HCT116 (cell line): ENCODE results near the gene PIK3CB. TPM values are rescaled to one million over a fixed set of nuclear protein-coding genes. Genes with fewer than 3 reads are reported as not detected.

ENCODE experiments used
- ATAC-seq: fragments of 200-7000 bp; cut with Tn5 transposase; 2 replicates; pipeline ENCODE4 v1.9.1; 2020; ENCODE audit warnings: mild to moderate bottlenecking, moderate library complexity
- BruUV-seq: library from RNA; stranded (reverse); fragments of 400-500 nt; replicated peaks from 2 replicates; lab custom pipeline; 2021; lab: Mats Ljungman, UMichigan
- CTCF ChIA-PET: fragments of 300-600 bp; sonication (Branson Sonifier 250); formaldehyde crosslinking; loops from one replicate; lab custom pipeline; 2021; ENCODE audit warnings: antibody characterized with exemption; lab: Charles Lee
- POLR2A ChIA-PET: fragments of 300-600, 350-600 bp; sonication (Branson Sonifier 250); formaldehyde crosslinking; loops from one replicate; lab custom pipeline; 2021; ENCODE audit warnings: antibody characterized with exemption; lab: Charles Lee
- RAD21 ChIA-PET, 2 experiments: fragments of 300-600 bp; sonication (Branson Sonifier 250); formaldehyde crosslinking; loops; one replicate each; lab custom pipeline; 2023; ENCODE audit warnings: low total read pairs in 2 of 2; ENCODE audit not compliant: uncharacterized antibody in 2 of 2, unreplicated experiment in 2 of 2, low non-redundant PET in 1 of 2; lab: Charles Lee
- DNase-seq: peaks from one replicate; pipeline ENCODE4 v3.0.0-alpha.2; 2010; ENCODE audit warnings: low read depth, low spot score
- H2AFZ ChIP-seq: fragments of 200-600 bp; shearing (Covaris generic), sonication (generic); 2 replicates; pipeline ENCODE4 v1.6.1; 2017; ENCODE audit warnings: low read depth, mixed run types, mixed read lengths, antibody characterized with exemption, low read length; ENCODE audit not compliant: poor library complexity, severe bottlenecking
- H3K27ac ChIP-seq: 2 replicates; pipeline ENCODE4 v1.5.1; 2012; ENCODE audit warnings: low read depth, low read length
- H3K27me3 ChIP-seq: fragments of 200-600 bp; sonication (generic); 2 replicates; pipeline ENCODE4 v1.6.1; 2016; ENCODE audit warnings: mixed run types, low read length, mixed read lengths; ENCODE audit not compliant: insufficient read depth
- H3K36me3 ChIP-seq, 2 experiments: fragments of 200-500 bp in 1 of 2; fragments of 200-600 bp in 1 of 2; sonication (Bioruptor generic) in 1 of 2; sonication (generic) in 1 of 2; 2 replicates each; pipeline versions ENCODE4 v1.5.1 to v1.6.1; 2014 to 2016; ENCODE audit warnings: low read length in 2 of 2, inconsistent platforms in 1 of 2, mixed read lengths in 1 of 2, mixed run types in 1 of 2; ENCODE audit not compliant: insufficient read depth in 2 of 2, control insufficient read depth in 1 of 2
- H3K4me1 ChIP-seq, 2 experiments: fragments of 200-600 bp in 1 of 2; sonication (generic) in 1 of 2; 2 replicates each; pipeline versions ENCODE4 v1.5.1 to v1.6.1; 2012 to 2017; ENCODE audit warnings: low read length in 2 of 2, inconsistent platforms in 1 of 2, mild to moderate bottlenecking in 1 of 2, mixed read lengths in 1 of 2, mixed run types in 1 of 2, moderate library complexity in 1 of 2; ENCODE audit not compliant: insufficient read depth in 2 of 2, control insufficient read depth in 1 of 2
- H3K4me2 ChIP-seq: fragments of 200-600 bp; sonication (generic); 2 replicates; pipeline ENCODE4 v1.6.1; 2017; ENCODE audit warnings: mixed run types, low read length, mixed read lengths
- H3K4me3 ChIP-seq, 2 experiments: fragments of 200-600 bp in 1 of 2; sonication (generic) in 1 of 2; replicated peaks in 1 of 2; 2 replicates each; pipeline ENCODE4 v1.5.1; 2011 to 2016; ENCODE audit warnings: low read length in 2 of 2, control low read depth in 1 of 2, low read depth in 1 of 2, mild to moderate bottlenecking in 1 of 2, mixed read lengths in 1 of 2, mixed run types in 1 of 2
- H3K79me2 ChIP-seq: fragments of 200-600 bp; sonication (generic); 2 replicates; pipeline ENCODE4 v1.6.1; 2017; ENCODE audit warnings: mild to moderate bottlenecking, mixed run types, low read length, moderate library complexity, mixed read lengths; ENCODE audit not compliant: insufficient read depth
- H3K9ac ChIP-seq: fragments of 200-600 bp; sonication (generic); 2 replicates; pipeline ENCODE4 v1.6.1; 2016; ENCODE audit warnings: low read length, mixed read lengths
- H3K9me2 ChIP-seq: fragments of 200-600 bp; sonication (generic), shearing (Covaris generic); 2 replicates; pipeline ENCODE4 v1.6.1; 2017; ENCODE audit warnings: mixed run types, mild to moderate bottlenecking, moderate library complexity; ENCODE audit not compliant: insufficient read depth
- H3K9me3 ChIP-seq, 2 experiments: fragments of 200-500 bp in 1 of 2; fragments of 200-600 bp in 1 of 2; sonication (Bioruptor generic) in 1 of 2; sonication (generic) in 1 of 2; 2 replicates each; pipeline ENCODE4 v1.6.1; 2014 to 2017; ENCODE audit warnings: low read length in 2 of 2, mixed read lengths in 2 of 2, inconsistent platforms in 1 of 2, low read depth in 1 of 2, mild to moderate bottlenecking in 1 of 2, mixed run types in 1 of 2, moderate library complexity in 1 of 2; ENCODE audit not compliant: control insufficient read depth in 1 of 2, insufficient read depth in 1 of 2
- H4K20me1 ChIP-seq: fragments of 200-600 bp; sonication (generic), shearing (Covaris generic); 2 replicates; pipeline ENCODE4 v1.6.1; 2017; ENCODE audit warnings: mixed run types, mild to moderate bottlenecking, moderate library complexity; ENCODE audit not compliant: insufficient read depth
- CBX3 ChIP-seq: IDR thresholded peaks from 2 replicates; pipeline ENCODE4 v1.6.1; 2012; ENCODE audit warnings: low read depth
- EZH2 ChIP-seq: fragments of 200-600 bp; sonication (generic); IDR thresholded peaks from 2 replicates; pipeline ENCODE4 v1.6.1; 2017; ENCODE audit warnings: antibody characterized with exemption, mixed run types
- FOSL1 ChIP-seq: IDR thresholded peaks from 2 replicates; pipeline ENCODE4 v1.6.1; 2012; ENCODE audit warnings: low read depth
- JUND ChIP-seq: IDR thresholded peaks from 2 replicates; pipeline ENCODE4 v1.6.1; 2012
- MAX ChIP-seq: IDR thresholded peaks from 2 replicates; pipeline ENCODE4 v1.6.1; 2012
- SIN3A ChIP-seq: IDR thresholded peaks from 2 replicates; pipeline ENCODE4 v1.6.1; 2012; ENCODE audit warnings: low read depth
- SRF ChIP-seq: IDR thresholded peaks from 2 replicates; pipeline ENCODE4 v1.6.1; 2012; ENCODE audit warnings: low read depth
- ZFX ChIP-seq: fragments of 450-650 bp; IDR thresholded peaks from 2 replicates; pipeline ENCODE4 v1.6.1; 2017
- intact Hi-C: fragments of 100-400 bp; cut with micrococcal nuclease; formaldehyde crosslinking; loops from 2 replicates; pipeline ENCODE4 v1.10.0; 2022
- total RNA-seq: library from RNA; stranded (reverse); gene quantifications from one replicate; pipeline ENCODE4 v1.2.1, GENCODE V29; 2021; ENCODE audit not compliant: unreplicated experiment

PIK3CB gene
- total RNA-seq, 1 experiment from 2014 or later: 44.3 TPM

GRCh38 chr3:138812806-138813205 lies 21.9 kb downstream of the PIK3CB start:
- peaks cover 86% of the 10 kb centered on the region for H3K79me2 ChIP-seq
- H3K9me3 ChIP-seq: no peaks in the 10 kb centered on the region
- no peaks in the 10 kb centered on the region for H4K20me1 ChIP-seq
- peaks cover 0 to 2% of the 10 kb centered on the region in 2 experiments; a peak in 2 of 4 replicates for H3K4me1 ChIP-seq
- ChIA-PET RAD21 (no interaction called here), POLR2A (no interaction called here), CTCF (no interaction called here)
- H3K27me3 ChIP-seq: no peaks in the 10 kb centered on the region
- H3K4me2 ChIP-seq: no peak overlapping the region
- TF ChIP-seq SRF: no peak
- no peak overlapping the region for H3K9ac ChIP-seq
- H3K4me3 ChIP-seq: no peak overlapping the region
- intact Hi-C loops: no loop called here
- H3K36me3 ChIP-seq: no peaks in the 10 kb centered on the region
- no peak for DNase-seq
- H3K9me2 ChIP-seq: no peaks in the 10 kb centered on the region
- H2AFZ ChIP-seq: no peak overlapping the region
- no peak for ATAC-seq
- BruUV-seq: no TSS peak
- no peak overlapping the region for H3K27ac ChIP-seq

- CTCF ChIA-PET: interaction anchor here (0.5 kb wide), 1 partner anchor 48 kb away, joined by 4 read pairs; no protein-coding TSS in a partner anchor
- H3K27me3 ChIP-seq: no peaks in the 10 kb centered on the region
- no peak overlapping the region for H3K9ac ChIP-seq
- no peak overlapping the region for H2AFZ ChIP-seq
- intact Hi-C loops: no loop called here
- DNase-seq: no peak
- H3K4me1 ChIP-seq: peaks cover 7 to 23% of the 10 kb centered on the region in 2 experiments; a peak in 3 of 4 replicates
- H3K4me2 ChIP-seq: no peak overlapping the region
- RAD21 ChIA-PET: no interaction called here
- no peak overlapping the region for H3K4me3 ChIP-seq
- no peak overlapping the region for H3K27ac ChIP-seq
- H3K36me3 ChIP-seq: no peaks in the 10 kb centered on the region
- TF ChIP-seq MAX: no peak
- TF ChIP-seq SIN3A: no peak
- no peak for TF ChIP-seq EZH2
- no peak for TF ChIP-seq FOSL1
- no peak for TF ChIP-seq JUND
- no peak for TF ChIP-seq SRF
- no peak for TF ChIP-seq ZFX
- no peak for TF ChIP-seq CBX3
- TF ChIP-seq, all 23 proteins: peak for 0
- H3K79me2 ChIP-seq: peaks cover 81% of the 10 kb centered on the region
- no peak for ATAC-seq
- no TSS peak for BruUV-seq
- no peaks in the 10 kb centered on the region for H3K9me2 ChIP-seq
- no peaks in the 10 kb centered on the region for H4K20me1 ChIP-seq
- POLR2A ChIA-PET: no interaction called here
- H3K9me3 ChIP-seq: no peaks in the 10 kb centered on the region
Measured at GRCh38 chr3:138809500-138810256, 25.1 kb downstream of the PIK3CB start.
